Measurements from ENCODE around the gene TMEM106C. TPM values are rescaled to one million over a fixed set of nuclear protein-coding genes. Genes with fewer than 3 reads are reported as not detected.
A peak's percentile ranks its signal among the peaks of the same experiment; 100 is the strongest.

The TMEM106C gene
- total RNA-seq (2021; fragmentation: NEBNext Ultra II Directional; extraction: Animal tissue kit (Norgen Biotek cat#: 25700)): 100 to 1,000 TPM in 5 of 6 experiments, 10 to 100 TPM in 1; 87.8 to 123 (median 107) TPM
- long read RNA-seq, transcript TMEM106C-201 (8 exons, 1,394 nt): minor isoform, 48 of 169 reads
- long read RNA-seq, transcript TMEM106C-220 (8 exons, 810 nt): major isoform, 86 of 169 reads
- long read RNA-seq, partial matches to known transcripts: 25 of 169 reads
- long read RNA-seq, other reads (novel, unspliced or antisense): 3 of 169 reads

DNA sequence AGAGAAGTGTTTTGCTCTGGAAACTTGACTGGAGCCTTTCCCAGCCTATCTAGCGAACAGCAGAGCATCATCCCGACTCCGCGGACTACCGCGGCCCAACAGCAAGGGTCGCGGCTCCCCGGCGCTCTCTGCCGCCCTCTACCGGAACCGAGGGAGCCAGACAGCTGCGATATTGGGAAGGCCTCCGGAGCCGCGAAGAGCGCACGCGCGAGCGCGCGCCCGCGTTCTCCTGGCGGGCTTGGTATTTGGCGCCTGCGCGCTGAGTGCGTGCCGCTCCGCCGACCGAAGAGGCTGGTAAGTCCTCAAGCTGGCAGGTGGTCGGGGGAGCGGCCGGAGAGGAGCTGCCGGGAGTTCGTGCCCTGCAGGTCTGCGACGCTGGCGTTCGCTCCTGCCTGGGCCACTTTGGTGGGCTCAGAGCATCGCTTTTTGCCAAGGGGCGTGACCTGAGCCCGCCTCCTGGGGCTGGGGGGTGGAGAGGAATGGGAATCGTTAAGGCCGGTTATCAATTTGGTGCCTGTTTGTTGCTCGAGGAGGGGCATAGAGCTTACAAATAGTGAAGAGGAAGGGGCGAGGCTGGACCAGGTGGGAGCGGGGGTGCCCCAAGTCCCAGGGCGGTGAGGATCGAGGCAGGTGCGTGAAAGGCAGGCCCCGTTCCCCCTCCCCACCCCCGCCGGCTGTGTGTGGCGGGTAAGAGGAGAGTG is at the start of gene TMEM106C:
Gene TMEM106C (plus strand): TSS at position 257 of the 701 bp plus-strand sequence. CDS start 641 bp downstream, outside the sequence.
- H3K4me3 Mint-ChIP-seq: peak within 1 kb of the TSS; percentile 100
- H3K27ac Mint-ChIP-seq: peak within 1 kb of the TSS; percentile 60
- peaks cover 59% of the 10 kb centered on the region for H3K4me1 Mint-ChIP-seq (ENCODE audit: low read depth)
- H3K27me3 Mint-ChIP-seq (ENCODE audit: insufficient read depth): peaks cover 8% of the 10 kb centered on the region
- peaks cover 17% of the 10 kb centered on the region for H3K36me3 Mint-ChIP-seq (ENCODE audit: low read depth)
- peak; percentile 77 for DNase-seq
- no peaks in the 10 kb centered on the region for H3K9me3 Mint-ChIP-seq
- TF ChIP-seq, protein P1, sequence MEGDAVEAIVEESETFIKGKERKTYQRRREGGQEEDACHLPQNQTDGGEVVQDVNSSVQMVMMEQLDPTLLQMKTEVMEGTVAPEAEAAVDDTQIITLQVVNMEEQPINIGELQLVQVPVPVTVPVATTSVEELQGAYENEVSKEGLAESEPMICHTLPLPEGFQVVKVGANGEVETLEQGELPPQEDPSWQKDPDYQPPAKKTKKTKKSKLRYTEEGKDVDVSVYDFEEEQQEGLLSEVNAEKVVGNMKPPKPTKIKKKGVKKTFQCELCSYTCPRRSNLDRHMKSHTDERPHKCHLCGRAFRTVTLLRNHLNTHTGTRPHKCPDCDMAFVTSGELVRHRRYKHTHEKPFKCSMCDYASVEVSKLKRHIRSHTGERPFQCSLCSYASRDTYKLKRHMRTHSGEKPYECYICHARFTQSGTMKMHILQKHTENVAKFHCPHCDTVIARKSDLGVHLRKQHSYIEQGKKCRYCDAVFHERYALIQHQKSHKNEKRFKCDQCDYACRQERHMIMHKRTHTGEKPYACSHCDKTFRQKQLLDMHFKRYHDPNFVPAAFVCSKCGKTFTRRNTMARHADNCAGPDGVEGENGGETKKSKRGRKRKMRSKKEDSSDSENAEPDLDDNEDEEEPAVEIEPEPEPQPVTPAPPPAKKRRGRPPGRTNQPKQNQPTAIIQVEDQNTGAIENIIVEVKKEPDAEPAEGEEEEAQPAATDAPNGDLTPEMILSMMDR (IDR thresholded peaks at IDR 0.05): peak; percentile 96

GRCh38 chr12:47920913-47921312 is 42.5 kb upstream of the TMEM106C start:
- H3K4me3 Mint-ChIP-seq: no peak overlapping the region
- TF ChIP-seq, protein P1 (IDR thresholded peaks at IDR 0.05): no peak
- no peaks in the 10 kb centered on the region for H3K36me3 Mint-ChIP-seq (ENCODE audit: low read depth)
- no peaks in the 10 kb centered on the region for H3K4me1 Mint-ChIP-seq (ENCODE audit: low read depth)
- DNase-seq: no peak
- no peaks in the 10 kb centered on the region for H3K9me3 Mint-ChIP-seq
- H3K27me3 Mint-ChIP-seq (ENCODE audit: insufficient read depth): peaks cover 34% of the 10 kb centered on the region
- H3K27ac Mint-ChIP-seq: no peak overlapping the region

GRCh38 chr12:47921907-47922306 is 41.5 kb upstream of the TMEM106C start:
- Mint-ChIP-seq H3K4me1 (ENCODE audit: low read depth) (no peaks in the 10 kb centered on the region), H3K27ac (no peak overlapping the region), H3K9me3 (no peaks in the 10 kb centered on the region), H3K4me3 (no peak overlapping the region), H3K36me3 (ENCODE audit: low read depth) (no peaks in the 10 kb centered on the region), H3K27me3 (ENCODE audit: insufficient read depth) (peaks cover 34% of the 10 kb centered on the region)
- TF ChIP-seq, protein P1 (IDR thresholded peaks at IDR 0.05): no peak
- DNase-seq: no peak

DNA sequence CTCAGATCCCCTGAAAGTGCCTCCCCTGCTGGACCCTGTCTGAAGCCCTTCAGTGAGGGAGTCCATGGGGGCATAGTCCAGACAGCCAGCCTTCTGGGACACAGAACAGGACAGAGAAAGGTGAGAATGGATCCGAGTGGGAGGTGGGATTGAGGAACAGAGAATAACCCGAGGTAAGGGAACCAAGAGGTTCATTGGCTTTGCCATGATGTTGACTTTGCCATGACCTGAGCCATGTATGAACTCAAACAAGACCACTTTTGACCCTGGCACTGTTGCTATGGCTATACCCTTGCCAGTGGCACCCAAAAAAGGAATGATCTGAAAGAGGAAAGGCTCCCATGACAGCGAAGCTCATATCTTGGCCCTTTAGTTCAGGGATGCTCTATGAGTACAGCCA is 36.0 kb upstream of the TMEM106C start:
- Mint-ChIP-seq H3K9me3 (no peaks in the 10 kb centered on the region), H3K36me3 (ENCODE audit: low read depth) (no peaks in the 10 kb centered on the region), H3K4me3 (no peak overlapping the region), H3K27me3 (ENCODE audit: insufficient read depth) (peaks cover 49% of the 10 kb centered on the region), H3K4me1 (ENCODE audit: low read depth) (no peaks in the 10 kb centered on the region), H3K27ac (no peak overlapping the region)
- no peak for DNase-seq
- TF ChIP-seq, protein P1 (IDR thresholded peaks at IDR 0.05): no peak

DNA sequence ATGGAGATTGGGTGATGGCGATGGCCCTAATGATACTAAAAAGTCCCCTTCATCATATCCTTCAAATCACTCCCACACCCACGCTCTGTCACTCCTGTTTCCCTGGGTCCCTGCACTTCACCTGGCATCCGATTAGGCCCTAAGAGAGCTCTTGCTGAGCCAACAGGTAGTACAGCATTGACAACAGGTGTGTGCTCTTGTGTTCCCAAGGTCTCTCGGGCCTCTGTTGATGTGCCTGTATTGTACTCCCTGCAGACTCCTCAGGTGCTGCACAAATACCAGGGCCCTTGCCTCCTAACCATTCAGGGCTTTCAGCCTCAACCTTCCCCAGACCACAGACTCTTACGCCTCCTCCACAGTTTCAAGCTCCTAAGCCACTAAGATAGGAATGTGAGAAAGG is 32.8 kb upstream of the TMEM106C start:
- no peaks in the 10 kb centered on the region for H3K9me3 Mint-ChIP-seq
- H3K36me3 Mint-ChIP-seq (ENCODE audit: low read depth): no peaks in the 10 kb centered on the region
- peaks cover 13% of the 10 kb centered on the region for H3K4me1 Mint-ChIP-seq (ENCODE audit: low read depth)
- no peak overlapping the region for H3K4me3 Mint-ChIP-seq
- peaks cover 31% of the 10 kb centered on the region for H3K27me3 Mint-ChIP-seq (ENCODE audit: insufficient read depth)
- H3K27ac Mint-ChIP-seq: no peak overlapping the region
- TF ChIP-seq, protein P1 (IDR thresholded peaks at IDR 0.05): no peak
- DNase-seq: no peak

Measured in HFFc6 (cell line).